Left renal cortex interstitium (tissue), 4 donors: ENCODE results near the gene ZFP92. TPM values are rescaled to one million over a fixed set of nuclear protein-coding genes. Genes with fewer than 3 reads are reported as not detected.

Experiments
- DNase-seq, 4 donors: peaks; one replicate each; pipeline ENCODE4 v3.0.0-alpha.2; 2013; ENCODE audit warnings: low read depth in 4 of 4, low spot score in 2 of 4, missing footprints in 1 of 4
- polyA plus RNA-seq, 4 donors: library from polyadenylated mRNA; unstranded; fragments of 120-200 nt; gene quantifications; one replicate each; pipeline ENCODE4 v1.2.1, GENCODE V29; 2013; ENCODE audit not compliant: insufficient read length in 4 of 4

Gene ZFP92
- polyA plus RNA-seq, 4 donors: 0.75 to 1.1 (median 0.97) TPM

DNA sequence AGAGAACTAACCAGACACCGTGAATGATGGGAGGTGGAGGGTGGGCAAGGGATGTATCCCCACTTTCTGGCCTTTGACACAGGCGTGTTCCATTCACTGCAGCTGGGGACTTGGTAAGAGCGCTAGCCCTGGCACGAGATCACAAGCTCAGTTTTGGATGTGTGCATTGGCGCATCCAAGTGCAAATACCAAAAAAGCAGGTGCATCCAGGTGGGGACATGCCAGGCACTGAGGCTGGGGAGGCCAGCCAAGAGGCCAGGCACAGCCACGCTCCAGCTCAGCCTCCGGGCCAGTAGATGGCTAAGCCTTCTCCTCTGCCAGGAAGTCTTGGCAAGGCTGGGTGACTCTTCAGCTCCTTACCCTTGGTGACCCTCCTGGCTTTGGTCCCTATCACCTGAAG, 4.4 kb upstream of the ZFP92 start:
- no peak for DNase-seq

DNA sequence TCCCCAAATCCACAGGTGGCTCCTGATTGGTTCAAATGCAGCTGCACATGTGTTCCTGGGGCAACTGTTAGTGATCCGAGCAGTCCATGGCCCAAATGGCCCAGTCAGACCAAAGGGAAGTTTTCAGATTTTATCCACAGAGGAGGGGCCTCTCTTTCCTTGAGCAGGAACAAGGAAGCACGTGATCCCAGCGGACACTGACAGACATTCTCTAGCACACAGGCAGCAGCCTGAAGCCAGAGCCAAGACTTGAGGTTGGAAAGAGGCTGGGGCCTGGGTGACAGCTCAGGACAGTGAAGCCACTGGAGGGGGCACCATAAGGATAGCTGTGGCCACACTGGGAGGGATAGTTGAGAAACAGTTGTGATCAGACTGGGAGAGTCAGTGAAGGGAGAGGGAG, 3.5 kb upstream of the ZFP92 start:
- no peak for DNase-seq

DNA sequence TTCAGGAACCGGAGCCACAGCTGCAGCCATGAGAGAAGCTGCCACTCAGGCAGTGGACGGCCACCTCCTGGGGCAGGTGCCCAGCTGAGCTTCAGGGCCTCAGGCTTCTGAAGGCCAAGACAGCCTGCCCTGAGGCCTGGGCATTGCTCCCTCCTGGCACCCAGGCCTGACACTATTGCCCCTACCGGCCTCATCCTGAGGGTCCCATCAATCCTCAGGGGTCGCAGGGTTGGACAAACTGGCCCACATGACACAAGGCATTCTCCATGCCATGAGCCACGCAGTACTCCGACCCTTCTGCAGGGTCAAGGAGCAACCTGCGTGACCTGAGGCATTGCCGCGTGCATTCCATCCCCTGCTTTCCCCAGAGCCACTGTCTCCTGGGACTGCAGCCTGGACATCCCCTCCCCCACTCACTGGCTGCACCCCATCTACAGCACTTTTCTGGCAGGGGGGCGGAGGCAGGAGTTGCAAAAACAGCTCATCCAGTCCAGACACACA, 3.0 kb upstream of the ZFP92 start:
- no peak for DNase-seq

DNA sequence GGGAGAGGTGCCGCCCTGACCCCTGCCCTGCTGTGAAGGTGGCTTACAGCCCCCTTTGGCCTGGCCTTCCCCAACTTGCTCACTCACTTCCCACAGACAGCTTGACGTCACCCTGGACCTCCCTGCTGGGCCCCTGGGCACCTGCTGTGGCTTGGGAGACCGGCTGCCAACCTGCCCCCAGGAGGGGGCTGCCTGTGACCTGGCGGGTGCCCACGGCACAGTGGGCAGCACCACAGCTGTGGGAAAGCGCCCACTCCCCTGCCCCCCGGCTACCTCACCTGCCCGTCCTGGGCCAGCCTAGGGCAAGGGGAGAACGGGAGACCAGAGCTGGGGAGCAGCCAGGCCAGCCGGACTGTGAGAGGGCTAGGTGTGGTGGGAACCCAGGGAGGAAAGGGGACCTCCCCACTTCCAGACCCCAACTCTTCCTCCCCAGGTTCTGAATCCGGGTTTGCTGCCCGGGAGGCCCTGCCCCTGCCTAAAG, 2.4 kb upstream of the ZFP92 start:
- no peak for DNase-seq

DNA sequence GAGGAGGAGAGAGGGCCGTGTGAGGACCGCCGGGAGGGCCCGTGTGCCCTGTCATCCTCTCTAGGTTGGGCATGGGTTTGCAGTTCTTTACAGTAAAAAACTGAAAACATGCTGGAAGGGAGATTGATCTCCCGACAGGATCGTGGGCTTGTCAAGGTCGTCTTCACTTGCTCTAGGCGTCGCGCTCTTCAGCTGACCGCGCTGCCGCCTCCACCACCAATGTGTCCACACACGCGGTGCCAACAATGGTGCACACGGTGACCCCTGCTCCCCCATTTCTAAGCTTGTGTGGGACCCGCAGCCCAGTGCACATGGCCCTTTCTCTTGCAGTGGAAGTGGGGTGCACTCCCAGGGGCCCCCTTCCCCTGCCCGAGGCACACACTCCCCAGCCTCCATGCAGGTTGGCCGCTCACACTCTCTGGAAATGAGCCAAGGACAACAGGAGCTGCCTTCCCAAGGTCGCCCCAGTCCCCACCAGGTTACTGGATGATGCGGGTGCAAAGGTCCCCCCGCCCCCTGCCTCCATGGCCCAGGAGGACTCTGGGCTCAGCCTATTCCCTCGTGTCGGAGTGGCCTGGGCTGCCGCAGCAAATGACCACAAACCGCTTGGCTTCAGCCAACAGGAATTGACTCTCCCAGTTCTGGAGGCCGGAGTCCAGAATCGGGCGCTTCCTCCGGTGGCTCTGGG, 1.7 kb upstream of the ZFP92 start:
- DNase-seq: no peak

DNA sequence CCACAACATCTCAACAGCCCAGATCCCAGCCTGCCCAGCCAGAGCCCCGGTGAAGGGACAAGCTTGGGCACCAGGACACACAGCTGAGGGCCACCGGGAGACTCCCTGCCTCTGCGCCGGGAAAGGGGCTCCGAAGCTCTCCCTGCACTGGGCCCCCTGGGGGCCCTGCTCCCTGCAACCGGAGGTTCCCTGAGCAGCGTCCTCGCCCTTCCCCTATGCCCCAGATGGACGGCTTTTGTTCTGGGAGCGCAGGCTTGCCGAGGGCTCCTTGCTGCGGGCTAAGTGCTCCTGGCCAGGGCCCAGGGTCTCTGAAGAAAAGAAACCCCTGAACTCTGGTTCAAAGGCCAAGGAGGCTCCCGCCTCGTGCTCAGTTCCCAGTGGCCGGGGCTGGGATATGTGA, 899 bp upstream of the ZFP92 start:
- no peak for DNase-seq

DNA sequence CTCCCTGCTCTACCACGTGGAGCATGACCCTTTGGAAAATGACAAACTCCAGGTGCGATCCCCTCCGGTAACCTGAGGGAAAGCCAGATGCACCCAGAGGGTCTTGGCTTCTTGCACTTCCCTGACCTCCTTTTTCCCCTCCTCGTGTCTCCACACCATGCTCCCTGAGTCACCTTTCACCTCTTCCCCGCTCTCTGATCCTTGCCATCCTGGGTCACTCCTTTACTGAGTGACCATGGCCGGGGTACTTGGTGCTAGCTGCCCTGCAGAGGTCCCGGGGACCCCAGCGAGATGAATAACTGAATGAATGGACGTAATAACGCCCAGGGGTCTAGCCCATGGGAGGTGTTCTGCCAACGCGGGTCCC, 401 bp upstream of the ZFP92 start:
- DNase-seq: no peak

DNA sequence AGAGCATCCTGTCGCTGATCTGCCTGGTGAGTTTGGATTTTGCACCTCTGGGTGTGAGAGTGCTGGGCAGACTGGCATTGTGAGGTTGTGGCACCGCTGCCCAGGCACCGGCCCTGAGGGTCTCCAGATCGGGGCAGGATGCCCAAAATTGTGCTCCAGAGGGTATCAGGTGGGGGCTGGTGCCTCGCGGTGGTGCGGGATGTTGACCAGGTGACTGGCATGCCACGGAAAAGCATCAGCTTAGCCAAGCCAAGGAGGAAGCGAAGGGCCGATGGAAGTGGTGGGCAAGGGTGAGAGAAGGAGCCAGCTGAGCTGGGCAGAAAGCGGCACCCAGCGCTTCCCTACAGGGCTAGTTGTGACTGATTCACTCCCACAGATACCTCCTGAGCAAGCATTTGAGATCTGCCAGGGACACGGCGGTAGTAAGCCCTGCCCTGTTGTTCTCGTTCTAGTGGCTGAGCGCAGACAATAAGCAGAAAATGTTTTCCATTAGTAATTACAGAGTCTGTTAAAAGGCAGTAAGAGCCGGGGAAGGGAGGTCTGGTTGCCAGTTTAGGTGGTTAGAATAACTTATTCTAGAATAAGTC, 809 bp downstream of the ZFP92 start:
- DNase-seq: no peak

DNA sequence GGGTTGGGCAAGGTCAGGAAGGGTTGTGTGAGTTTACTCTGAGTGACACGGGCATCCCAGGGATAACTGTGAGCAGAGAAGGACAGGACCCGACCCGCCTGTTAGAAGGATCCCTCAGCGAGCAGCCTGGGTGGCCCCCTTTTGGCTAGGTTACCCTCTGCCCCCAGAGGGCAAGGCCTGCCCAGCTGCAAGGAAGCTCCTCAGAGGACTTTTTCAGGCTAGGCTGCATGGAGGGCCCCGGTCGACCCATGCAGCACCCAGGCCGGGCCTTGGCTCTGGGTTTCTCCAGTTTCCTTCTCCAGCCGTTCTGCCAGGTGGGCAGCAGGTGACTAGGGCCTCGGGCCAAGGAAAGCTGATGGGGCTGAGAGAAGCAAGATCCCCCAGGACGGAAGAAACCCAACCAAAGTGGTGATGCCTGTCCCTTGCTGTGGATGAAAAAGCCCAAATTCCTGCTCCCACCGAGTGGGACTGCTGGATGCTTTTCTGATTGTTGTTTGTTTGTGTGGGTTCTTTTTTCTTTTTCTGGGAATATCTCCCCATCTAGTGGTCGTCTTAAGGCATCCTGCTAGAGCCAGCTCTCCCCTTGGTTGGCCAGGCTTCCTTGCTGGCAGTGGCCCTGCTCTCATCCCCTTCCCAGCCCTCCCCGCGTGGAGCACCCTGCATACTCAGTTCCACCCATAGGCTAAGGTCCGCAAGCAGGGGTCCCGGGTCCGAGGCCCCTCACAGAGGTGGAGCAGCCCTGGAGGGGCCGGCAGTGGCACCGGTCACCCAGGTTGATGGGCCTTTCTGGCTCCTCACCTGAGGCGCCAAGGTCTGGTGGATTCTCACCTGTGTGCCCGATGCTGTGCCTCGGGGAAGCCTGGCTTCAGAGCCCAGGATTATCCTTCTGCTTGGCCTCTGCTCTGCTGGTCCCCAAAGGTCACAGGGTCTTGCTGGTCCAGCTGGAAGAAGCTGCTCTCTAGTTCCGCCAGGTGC, 1.8 kb downstream of the ZFP92 start:
- no peak for DNase-seq

DNA sequence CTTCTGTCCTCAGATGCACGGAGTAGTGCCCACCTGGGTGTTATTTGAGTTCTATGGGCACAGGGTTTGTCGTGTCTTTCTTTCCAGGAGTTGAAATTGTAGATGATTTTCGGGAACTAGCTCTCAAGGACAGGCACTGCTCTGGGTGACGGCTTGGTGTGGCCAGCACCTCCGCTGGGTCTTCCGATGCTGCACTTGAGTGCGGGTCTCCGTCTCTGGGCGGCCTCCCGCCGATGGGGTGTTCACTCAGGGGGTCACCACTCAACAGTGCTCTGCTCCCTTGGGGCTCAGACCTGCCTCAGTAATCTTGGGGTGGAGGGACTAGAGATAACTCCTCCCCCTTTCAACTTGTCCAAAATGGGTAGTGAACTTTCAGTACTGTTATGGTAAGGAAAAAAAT, 2.5 kb downstream of the ZFP92 start:
- no peak for DNase-seq

DNA sequence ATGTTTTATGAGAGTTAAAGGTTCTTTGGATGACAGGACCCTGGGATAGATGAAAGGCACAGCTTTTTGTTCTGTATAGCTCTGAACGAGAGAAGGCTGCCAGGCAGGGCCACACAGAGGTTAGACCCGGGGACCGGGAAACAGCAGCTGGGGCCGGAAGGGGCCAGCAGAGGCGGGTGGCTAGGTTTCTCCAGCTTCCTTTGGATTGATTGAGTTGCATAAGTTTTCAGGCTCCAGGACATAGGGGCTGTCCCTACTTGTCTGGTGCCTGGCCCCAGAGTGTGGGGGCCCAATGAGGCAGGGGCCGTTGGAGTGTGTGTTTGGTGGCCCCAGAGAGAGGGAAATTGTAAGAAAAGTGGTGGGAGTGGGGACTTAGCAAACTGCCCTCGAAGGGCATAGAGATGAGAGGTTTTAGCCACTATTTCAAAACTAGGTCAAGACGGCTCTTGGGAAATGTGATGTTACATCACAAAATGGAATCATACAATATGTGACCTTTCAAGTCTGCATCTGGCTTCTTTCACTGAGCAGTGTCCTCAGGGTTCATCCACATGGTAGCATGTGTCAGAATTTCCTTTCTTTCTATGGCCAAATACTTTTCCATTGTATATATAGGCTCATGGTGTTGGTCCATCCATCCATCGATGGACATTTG, 3.7 kb downstream of the ZFP92 start:
- DNase-seq: no peak

DNA sequence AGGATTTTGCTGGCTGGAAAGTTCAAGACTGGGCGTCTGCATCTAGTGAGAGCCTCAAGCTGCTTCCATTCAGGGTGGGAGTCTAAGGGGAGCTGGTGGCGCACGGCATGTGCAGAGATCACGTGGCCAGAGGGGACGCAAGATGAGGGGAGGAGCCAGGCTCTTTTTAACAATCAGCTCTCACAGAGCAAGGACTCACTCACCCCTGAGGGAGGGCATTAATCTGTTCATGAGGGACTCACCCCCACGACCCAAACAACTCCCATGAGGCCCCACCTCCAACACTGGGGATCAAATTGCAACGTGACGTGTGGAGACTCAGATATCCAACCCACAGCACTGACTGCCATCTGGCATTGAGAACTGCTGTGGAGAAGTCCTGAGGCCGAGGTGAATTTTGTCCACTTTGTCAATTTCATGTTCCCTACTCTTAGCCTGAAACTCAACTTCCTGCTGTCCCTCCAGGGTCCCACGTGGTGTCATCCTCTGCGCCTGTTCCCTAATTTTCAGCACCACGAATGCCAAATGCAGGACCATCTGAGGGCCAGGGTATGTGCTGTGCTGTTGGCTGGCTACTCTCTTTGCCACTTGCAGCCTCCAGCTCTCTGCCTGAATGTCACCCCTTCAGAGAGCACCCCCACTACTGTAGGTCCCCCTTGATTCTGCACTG, 5.6 kb downstream of the ZFP92 start:
- no peak for DNase-seq

DNA sequence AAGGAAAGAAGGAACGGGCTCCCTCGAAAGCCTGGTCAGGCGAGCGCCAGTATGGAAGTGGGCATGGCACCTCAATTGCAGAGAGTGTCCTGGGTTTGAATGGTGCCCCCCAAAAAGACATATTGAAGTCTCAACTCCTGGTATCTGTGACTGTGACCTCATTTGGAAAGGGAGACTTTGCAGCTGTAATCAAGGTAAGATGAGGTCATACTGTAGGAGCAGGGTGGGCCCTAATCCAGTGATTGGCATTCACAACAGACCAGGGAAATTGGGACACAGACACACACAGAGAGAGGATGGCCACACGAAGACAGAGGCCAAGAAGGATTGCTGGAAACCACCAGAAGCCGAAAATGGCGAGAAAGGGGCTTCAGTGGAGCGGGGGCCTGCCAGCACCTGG, 6.4 kb downstream of the ZFP92 start:
- DNase-seq: no peak

DNA sequence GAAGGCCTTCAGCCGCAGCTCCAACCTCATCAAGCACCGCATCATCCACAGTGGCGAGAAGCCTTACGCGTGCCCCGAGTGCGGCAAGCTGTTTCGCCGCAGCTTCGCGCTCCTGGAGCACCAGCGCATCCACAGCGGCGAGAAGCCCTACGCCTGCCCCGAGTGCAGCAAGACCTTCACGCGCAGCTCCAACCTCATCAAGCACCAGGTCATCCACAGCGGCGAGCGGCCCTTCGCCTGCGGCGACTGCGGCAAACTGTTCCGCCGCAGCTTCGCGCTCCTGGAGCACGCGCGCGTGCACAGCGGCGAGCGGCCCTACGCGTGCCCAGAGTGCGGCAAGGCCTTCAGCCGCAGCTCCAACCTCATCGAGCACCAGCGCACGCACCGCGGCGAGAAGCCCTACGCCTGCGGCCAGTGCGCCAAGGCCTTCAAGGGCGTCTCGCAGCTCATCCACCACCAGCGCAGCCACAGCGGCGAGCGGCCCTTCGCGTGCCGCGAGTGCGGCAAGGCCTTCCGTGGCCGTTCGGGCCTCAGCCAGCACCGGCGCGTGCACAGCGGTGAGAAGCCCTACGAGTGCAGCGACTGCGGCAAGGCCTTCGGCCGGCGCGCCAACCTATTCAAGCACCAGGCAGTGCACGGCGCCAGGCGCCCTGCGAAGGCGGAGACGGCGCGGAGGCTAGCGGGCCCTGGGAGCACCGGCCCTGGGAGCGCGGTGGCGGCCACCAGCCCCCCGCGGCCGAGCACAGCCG, 9.8 kb downstream of the ZFP92 start:
- no peak for DNase-seq

DNA sequence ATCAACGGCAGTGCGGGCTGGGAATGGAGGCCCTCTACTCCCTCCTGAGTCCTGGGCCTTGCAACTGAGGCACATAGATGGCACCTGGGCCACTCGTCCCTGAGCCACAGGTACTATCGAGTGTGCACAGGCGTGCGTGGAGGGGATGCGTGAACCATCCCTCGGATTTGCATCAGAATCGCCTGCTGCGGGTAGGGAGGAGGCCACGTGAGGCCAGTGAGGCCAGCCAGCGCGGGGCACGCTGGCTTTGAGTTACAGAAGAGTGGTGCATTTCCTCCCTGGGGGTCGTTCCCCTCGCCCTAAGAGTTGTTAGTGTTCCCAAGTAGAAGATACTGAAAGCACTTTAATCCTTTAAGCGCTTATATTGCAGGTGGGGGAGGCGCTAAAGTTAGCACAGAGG, 10.6 kb downstream of the ZFP92 start:
- DNase-seq: no peak

DNA sequence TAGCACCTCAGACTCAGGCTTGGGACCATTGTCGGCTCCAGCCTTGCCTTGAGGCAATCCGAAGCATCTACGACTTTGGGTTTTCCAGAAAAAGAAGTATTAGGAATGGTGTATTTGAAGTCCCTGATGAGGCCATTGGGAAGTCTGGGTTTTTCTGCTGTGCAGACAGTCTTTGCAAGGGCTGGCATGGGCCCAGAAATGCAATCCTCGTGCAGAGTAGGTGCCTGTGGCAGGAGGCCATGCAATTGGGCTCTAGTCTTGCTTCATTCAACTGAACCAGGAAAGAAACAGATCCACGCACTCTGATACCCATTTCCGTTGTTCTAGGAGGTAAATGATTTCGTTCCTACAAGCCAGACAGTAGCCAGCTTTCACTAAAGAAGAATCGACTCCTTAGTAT, 12.4 kb downstream of the ZFP92 start:
- DNase-seq: no peak

DNA sequence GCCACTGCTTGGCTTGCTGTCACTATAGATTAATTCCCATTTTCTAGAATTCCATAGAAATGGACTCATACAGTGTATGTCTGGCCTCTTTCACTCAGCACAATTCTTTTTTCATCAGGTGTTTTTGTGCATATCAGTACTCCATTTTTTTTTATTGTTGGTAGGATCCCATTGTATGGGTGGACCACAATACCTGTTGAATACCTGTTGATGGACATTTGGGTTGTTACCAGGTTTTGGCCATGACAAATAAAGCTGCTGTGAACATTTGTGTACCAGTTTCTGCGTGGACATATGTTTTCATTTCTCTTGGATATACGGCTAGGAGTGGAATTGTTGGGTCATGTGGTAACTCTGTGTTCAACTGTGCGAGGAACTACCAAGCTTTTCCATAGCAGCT, 14.9 kb downstream of the ZFP92 start:
- no peak for DNase-seq

DNA sequence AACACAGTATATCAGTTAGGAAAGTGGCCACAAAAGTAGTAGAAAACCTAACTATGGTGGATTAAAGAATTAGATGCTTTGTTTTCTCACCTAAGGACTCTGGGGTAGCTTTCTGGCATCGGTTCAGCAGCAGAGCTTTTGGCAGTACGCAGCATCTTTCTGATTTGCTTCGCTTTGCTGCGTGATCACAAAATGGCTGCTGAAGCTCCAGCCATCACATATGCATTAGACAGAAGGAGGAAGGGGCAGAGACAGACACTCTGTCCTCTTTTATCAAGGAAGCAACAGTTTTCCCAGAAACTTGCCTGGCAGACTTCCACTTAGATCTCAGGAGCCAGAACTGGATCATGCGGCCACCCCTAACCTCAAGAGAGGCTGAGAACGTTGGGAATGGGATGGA, 19.5 kb downstream of the ZFP92 start:
- DNase-seq: no peak

DNA sequence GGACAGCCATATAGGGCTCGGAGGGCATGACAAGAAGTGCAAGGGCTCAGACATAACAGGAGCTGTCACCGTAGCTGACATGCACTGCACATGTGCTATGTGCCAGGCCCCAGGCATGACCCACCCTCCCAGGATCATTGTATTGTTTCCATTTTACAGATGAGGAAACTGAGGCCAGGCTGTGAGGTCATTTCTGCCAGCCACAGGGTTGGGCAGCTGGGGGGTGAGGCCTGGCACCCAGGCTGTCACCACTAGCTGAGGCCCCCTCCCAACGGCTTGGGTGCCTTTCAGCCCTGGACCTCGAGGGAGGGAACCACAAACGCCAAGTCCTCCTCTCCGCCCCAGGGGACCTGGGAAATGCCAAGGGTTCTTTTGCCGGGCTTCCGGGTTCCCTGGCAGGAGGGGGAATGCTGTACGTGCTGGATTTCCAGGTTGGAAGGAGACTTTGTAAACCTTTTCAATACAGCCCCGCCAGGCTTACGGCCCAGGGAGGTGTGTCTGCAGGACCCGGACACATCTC, 21.9 kb downstream of the ZFP92 start:
- DNase-seq: no peak
